RWPE2 (cell line): ENCODE data around the gene OR8B2.

Source experiments
- ATAC-seq: fragments of 200-7000 bp; cut with Tn5 transposase; 3 replicates; pipeline ENCODE4 v1.9.1; 2021; ENCODE audit warnings: low read depth
- DNase-seq: peaks from one replicate; pipeline ENCODE4 v3.0.0-alpha.2; 2020; ENCODE audit warnings: low spot score
- H3K27ac ChIP-seq: fragments of 450-650 bp; 2 replicates; pipeline ENCODE4 v1.5.1; 2017; ENCODE audit warnings: mild to moderate bottlenecking; ENCODE audit not compliant: poor library complexity, severe bottlenecking
- H3K27me3 ChIP-seq: fragments of 250-450 bp; sonication (Bioruptor Pico); 2 replicates; pipeline ENCODE4 v1.5.1; 2021; ENCODE audit warnings: mild to moderate bottlenecking, moderate library complexity; ENCODE audit not compliant: insufficient read depth, poor library complexity, severe bottlenecking
- H3K36me3 ChIP-seq: fragments of 250-450 bp; sonication (Bioruptor Pico); 2 replicates; pipeline ENCODE4 v1.5.1; 2020; ENCODE audit warnings: low read depth, mild to moderate bottlenecking, moderate library complexity
- H3K4me1 ChIP-seq: fragments of 250-450 bp; sonication (Bioruptor Pico); 2 replicates; pipeline ENCODE4 v1.5.1; 2021; ENCODE audit warnings: mild to moderate bottlenecking, moderate library complexity; ENCODE audit not compliant: insufficient read depth, poor library complexity, severe bottlenecking
- H3K4me3 ChIP-seq: fragments of 250-450 bp; sonication (Bioruptor Pico); 2 replicates; pipeline ENCODE4 v1.5.1; 2021; ENCODE audit warnings: mild to moderate bottlenecking, moderate library complexity; ENCODE audit not compliant: severe bottlenecking
- H3K9me3 ChIP-seq: fragments of 250-450 bp; sonication (Bioruptor Pico); 2 replicates; pipeline ENCODE4 v1.5.1; 2021; ENCODE audit warnings: mild to moderate bottlenecking, moderate library complexity; ENCODE audit not compliant: severe bottlenecking
- CTCF ChIP-seq: fragments of 450-650 bp; IDR thresholded peaks from one replicate; pipeline ENCODE4 v1.5.1; 2017; ENCODE audit warnings: mild to moderate bottlenecking, moderate library complexity; ENCODE audit not compliant: poor library complexity, severe bottlenecking

Gene OR8B2

GRCh38 chr11:124384399-124384798, at the start of gene OR8B2:
Gene OR8B2 (minus strand): TSS chr11:124384499. CDS start chr11:124383343, 1,156 bp downstream.
- DNase-seq (no peak), ATAC-seq (no peak)
- Histone ChIP-seq H3K27ac (no peak within 1 kb of the TSS), H3K9me3 (no peaks in the 10 kb centered on the region), H3K4me1 (no peaks in the 10 kb centered on the region), H3K36me3 (no peaks in the 10 kb centered on the region), H3K27me3 (no peaks in the 10 kb centered on the region), H3K4me3 (no peak within 1 kb of the TSS)
- no peak for TF ChIP-seq CTCF

DNA sequence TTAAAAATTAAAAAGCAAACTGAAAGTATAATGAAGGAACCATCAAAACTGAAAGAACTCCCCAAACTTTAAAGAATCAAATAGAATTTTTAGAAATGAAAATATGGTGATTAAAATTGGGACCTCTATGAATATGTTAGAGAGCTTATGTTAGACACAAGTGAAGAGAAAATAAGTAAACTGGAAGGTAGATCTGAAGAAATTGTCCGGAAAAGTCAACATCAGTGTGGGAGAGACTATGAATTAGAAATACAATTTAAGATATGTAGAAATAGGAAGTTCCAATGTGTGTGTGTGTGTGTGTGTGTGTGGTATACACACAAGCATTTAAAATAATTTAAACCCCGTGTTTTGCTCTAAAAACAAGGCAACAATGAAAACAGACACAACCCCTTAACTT, 45.3 kb upstream of the OR8B2 start:
- Histone ChIP-seq H3K4me1 (no peaks in the 10 kb centered on the region), H3K4me3 (no peak overlapping the region), H3K9me3 (no peaks in the 10 kb centered on the region), H3K36me3 (no peaks in the 10 kb centered on the region), H3K27me3 (no peaks in the 10 kb centered on the region), H3K27ac (no peak overlapping the region)
- DNase-seq (no peak), ATAC-seq (no peak)
- no peak for TF ChIP-seq CTCF

GRCh38 chr11:124424384-124424921, 40.2 kb upstream of the OR8B2 start, which contains the start of gene OR8B4:
Gene OR8B4 (minus strand): TSS chr11:124424871. CDS start chr11:124424871, 0 bp downstream.
- no peak within 1 kb of the TSS for H3K4me3 ChIP-seq
- TF ChIP-seq CTCF: no peak
- H3K36me3 ChIP-seq: no peaks in the 10 kb centered on the region
- peaks cover under 1% of the 10 kb centered on the region for H3K27me3 ChIP-seq
- no peaks in the 10 kb centered on the region for H3K9me3 ChIP-seq
- no peaks in the 10 kb centered on the region for H3K4me1 ChIP-seq
- ATAC-seq (no peak), DNase-seq (no peak)
- H3K27ac ChIP-seq: no peak within 1 kb of the TSS

- ATAC-seq (no peak), DNase-seq (no peak)
- H3K4me3 ChIP-seq: no peak overlapping the region
- H3K4me1 ChIP-seq: no peaks in the 10 kb centered on the region
- H3K27me3 ChIP-seq: peaks cover 8% of the 10 kb centered on the region
- no peak overlapping the region for H3K27ac ChIP-seq
- no peaks in the 10 kb centered on the region for H3K36me3 ChIP-seq
- TF ChIP-seq CTCF: no peak
- no peaks in the 10 kb centered on the region for H3K9me3 ChIP-seq
These were observed 36.7 kb upstream of the OR8B2 start for GRCh38 chr11:124421043-124421442.

- Histone ChIP-seq H3K4me3 (no peak overlapping the region), H3K36me3 (no peaks in the 10 kb centered on the region), H3K4me1 (no peaks in the 10 kb centered on the region), H3K27me3 (peaks cover 8% of the 10 kb centered on the region), H3K9me3 (no peaks in the 10 kb centered on the region), H3K27ac (no peak overlapping the region)
- TF ChIP-seq CTCF: peak; percentile 80
- no peak for ATAC-seq
- no peak for DNase-seq
These were observed 31.1 kb upstream of the OR8B2 start for GRCh38 chr11:124415356-124415923.
